ENCODE measurements around the gene KLHL29.

Gene KLHL29

DNA sequence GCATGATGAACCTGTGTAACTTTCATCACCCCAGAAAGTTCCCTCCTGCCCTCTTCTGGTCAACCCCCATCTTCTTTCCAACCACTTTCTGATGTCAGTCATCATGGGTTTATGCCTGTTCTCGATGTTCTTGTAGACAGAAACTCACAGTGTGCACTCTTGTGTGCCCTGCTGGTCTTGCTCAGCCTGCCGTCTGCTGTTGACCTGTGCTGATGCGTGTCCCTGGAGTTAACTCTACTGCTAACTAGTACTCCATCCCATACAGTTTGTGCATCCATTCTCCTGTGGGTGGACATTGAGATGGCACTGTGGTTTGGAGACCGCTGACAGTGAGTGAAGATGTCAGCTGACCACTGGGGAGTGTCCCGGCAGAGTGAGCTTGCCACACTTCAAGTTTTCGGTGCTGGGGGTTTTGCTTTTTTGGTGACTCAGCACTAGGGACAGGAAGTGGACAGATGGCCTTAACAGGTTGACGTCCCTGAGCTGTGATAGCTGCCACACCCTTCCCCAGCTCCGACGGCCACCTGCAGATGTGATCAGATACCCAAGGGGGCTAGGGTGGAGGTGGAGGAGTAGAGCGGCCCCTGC lies 14.8 kb downstream of the KLHL29 start:
- DNase-seq = no peak

- no peak for DNase-seq
Measured at GRCh38 chr2:23400703-23401102, 15.7 kb downstream of the KLHL29 start.

- no peak for DNase-seq
Measured at GRCh38 chr2:23401427-23402204, 16.6 kb downstream of the KLHL29 start.

DNA sequence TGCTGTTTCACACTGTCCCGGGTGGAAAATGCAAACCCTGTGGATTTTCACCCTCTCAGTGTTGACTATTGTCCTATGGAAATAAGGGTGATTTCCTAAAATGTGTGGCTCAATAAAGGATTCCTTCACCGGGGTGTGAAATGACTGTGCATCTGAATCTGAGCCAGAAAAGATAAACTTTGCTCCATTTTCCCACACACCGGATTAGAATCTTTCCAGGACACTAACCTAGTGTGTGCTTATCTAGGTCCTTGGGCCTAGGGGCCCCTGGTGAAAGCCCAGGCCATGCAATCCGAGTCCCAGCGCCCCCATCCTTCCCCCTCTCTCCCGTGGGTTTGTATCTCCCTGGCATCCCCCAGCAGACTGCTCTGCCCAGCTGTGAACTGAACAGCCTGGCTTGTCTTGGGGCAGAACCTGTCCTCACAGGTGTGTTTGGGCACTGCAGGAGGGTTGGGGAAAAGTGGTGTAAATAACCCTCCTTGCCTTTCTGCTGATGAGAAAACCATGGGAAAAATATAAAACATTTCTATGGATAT lies 17.3 kb downstream of the KLHL29 start:
- DNase-seq = no peak

- DNase-seq = no peak
Measured at GRCh38 chr2:23404426-23404825, 19.4 kb downstream of the KLHL29 start.

DNA sequence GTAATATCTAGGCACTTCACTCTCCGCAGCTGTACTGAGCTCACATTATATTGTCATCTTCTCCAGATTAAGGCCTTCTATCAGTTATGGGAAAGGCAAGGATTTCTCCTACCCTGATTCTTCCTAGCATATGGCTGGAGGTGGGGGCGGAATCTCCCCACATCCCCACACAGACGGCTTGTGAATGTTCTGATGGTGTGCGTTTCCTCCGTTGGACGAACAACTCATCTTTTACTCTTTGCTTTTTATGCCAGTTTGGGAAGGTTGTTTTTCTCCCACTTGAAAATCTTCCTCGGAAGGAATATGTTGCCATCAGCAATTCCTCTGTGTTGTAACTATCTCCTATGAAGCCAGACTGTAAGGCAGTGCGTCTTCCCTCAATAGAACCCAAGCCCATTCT lies 24.3 kb downstream of the KLHL29 start:
- DNase-seq = no peak

GRCh38 chr2:23410596-23410995 lies 25.6 kb downstream of the KLHL29 start:
- DNase-seq = no peak

DNA sequence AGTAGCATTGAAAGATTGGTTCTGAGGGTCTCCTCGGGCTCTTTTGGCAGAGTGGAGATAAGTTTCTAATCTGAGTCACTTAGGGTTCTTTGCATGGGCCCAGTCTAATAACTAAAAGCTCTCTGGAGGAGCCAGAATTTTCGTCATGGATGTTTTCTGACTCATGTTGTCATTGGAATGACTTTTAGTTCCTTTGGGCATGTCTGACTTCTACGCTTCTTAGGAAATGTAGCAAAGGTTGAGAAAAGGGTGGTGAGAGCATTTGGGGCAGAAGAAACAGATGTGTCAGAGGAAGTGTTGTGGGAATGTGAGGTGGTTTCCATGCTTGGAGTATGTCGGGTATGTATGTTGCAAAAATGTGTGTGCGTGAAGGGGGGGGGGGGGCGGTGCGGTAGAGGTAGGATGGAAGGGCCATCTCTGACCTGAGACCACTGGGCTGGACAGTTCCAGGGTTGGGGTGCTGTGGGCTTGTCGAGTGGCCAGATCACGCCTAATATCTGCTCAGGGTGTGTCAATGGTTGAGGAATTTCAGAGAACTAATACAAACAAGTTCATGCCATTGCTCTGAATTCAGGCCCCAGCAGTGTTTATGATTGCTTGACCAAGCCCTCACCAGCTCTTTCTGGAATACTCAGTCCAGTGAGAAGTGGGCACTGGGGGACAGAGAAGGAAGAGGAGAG lies 26.9 kb downstream of the KLHL29 start:
- DNase-seq = no peak

GRCh38 chr2:23412556-23413155 lies 27.7 kb downstream of the KLHL29 start:
- no peak for DNase-seq

DNA sequence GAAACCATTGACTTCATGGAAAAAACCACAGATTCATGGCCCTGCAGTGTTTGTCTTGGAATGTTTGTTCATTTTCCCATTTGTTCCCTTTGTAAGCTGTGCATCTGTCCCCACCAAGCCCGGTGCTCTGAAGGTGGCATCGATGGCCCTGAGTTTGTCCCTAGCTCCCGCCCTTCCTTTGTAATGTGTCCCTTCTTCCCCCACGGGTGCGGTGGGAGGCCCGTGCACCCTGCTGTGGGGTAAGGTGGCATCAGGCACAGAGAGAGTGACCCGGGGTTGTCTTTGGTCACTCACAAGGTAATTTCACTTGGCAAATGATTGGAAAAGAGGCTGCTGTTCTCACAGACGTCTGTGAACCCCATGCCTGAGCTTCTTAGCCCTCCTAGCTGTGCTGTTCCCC lies 28.7 kb downstream of the KLHL29 start:
- DNase-seq = no peak

- DNase-seq = no peak
Measured at GRCh38 chr2:23414106-23414505, 29.1 kb downstream of the KLHL29 start.

- no peak for DNase-seq
Measured at GRCh38 chr2:23414871-23415270, 29.9 kb downstream of the KLHL29 start.

GRCh38 chr2:23417310-23417709 lies 32.3 kb downstream of the KLHL29 start:
- no peak for DNase-seq

DNA sequence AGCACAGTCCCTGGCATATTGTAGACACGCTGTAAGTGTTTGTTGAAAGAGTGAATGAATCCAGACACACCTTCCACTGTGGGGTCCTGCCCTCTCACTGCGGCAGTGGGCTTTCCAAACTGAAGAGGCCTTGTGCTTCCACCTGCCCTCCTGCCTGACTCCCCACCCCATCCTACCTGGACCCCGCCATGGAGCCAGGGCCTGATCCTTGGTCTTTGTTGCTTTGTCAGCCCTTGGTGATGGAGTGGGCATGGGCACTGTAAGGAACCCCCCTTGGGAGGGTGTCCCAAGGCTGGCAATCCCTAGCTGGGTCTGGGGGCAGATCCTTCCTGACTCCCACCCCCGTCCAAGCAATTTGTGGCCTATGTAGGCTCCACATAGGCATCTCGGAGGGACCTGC lies 33.1 kb downstream of the KLHL29 start:
- no peak for DNase-seq

DNA sequence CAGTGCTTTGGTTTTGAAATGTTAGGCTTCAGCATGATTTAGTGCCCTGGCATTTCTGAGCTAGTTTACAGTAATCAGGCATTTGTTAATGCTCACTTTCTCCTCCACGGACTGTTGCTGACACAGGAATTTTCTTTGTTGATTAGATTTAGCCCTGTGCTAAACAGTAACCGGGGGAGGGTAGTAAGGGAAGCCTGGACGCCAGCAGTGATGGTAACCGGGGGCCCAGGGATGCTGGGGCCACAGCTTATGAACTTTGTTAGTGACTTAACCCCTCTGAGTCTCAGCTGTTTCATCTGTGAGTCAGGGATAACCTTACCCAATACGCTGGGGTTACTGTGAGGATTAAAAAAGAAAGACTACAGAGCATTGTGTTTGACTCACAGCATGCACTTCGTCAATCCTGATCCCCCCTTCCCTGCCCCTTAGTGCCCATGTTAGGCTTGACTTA lies 33.5 kb downstream of the KLHL29 start:
- no peak for DNase-seq

- DNase-seq = no peak
Measured at GRCh38 chr2:23419171-23420090, 34.5 kb downstream of the KLHL29 start.

GRCh38 chr2:23420091-23420839 lies 35.3 kb downstream of the KLHL29 start:
- DNase-seq = no peak

- DNase-seq = no peak
Measured at GRCh38 chr2:23420840-23421476, 36.0 kb downstream of the KLHL29 start.

DNA sequence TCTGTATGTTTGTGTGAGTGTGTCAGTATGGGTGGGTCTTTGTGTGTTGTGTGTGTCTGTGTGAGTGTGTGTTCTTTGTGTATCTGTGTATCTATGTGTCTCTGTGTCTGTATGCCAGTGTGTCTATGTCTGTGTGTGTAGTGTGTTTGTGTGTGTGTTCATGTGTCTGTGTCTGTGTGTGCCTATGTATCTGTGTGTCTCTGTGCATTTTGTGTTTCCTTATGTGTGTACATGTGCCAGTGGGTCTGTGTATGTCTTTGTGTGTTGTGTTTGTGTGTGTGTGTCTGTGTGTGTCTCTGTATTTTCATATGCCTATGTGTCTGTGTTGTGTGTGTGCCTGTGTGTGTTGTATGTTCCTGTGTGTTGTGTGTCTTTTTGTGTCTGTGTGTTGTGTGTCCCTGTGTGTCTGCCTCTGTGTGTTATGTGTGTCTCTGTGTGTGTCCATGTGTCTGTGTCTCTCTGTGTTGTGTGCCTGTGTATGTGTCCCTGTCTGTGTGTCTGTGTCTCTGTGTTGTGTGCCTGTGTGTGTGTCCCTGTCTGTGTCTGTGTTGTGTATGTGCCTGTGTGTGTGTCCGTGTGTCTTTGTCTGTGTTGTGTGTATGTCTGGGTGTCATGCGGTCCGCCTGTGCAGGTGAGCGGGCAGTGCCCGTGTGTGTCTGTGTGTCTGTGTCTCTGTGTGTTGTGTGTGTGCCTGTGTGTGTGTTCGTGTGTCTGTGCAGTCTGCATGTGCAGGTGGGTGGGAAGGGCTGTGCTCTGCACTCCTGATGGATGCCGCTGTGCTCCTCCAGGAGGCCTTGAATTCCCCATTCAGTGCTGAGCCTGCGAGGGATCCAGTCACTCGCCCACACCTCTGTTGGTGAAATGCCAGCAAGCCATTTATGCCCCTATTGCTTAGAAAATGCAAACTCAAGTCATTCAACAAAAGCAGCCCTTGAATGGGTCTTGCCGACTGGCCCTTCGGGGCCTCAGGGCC lies 37.4 kb downstream of the KLHL29 start:
- no peak for DNase-seq
